Activated CD4-positive, alpha-beta T cell treated with anti-CD3 and anti-CD28 coated beads, Interleukin-2, amount 10 ng/mL, durations not matched to agents 24 days and 14 days (primary cell): ENCODE results near the gene BNC2. TPM values are rescaled to one million over a fixed set of nuclear protein-coding genes. Genes with fewer than 3 reads are reported as not detected.
A peak's percentile ranks its signal among the peaks of the same experiment; 100 is the strongest.

ENCODE experiments used
- DNase-seq: peaks from one replicate; pipeline ENCODE4 v3.0.0; 2022
- H3K27ac Mint-ChIP-seq: one replicate; pipeline ENCODE4 v1.8.0; 2022; ENCODE audit warnings: mild to moderate bottlenecking, mixed read lengths
- H3K27me3 Mint-ChIP-seq: one replicate; pipeline ENCODE4 v1.8.0; 2022; ENCODE audit warnings: mixed read lengths
- H3K36me3 Mint-ChIP-seq: one replicate; pipeline ENCODE4 v1.8.0; 2022; ENCODE audit warnings: low read depth, mild to moderate bottlenecking, mixed read lengths
- H3K4me1 Mint-ChIP-seq: one replicate; pipeline ENCODE4 v1.8.0; 2021; ENCODE audit warnings: mixed read lengths
- H3K4me3 Mint-ChIP-seq: one replicate; pipeline ENCODE4 v1.8.0; 2022; ENCODE audit warnings: mild to moderate bottlenecking, moderate library complexity, mixed read lengths
- H3K9me3 Mint-ChIP-seq: one replicate; pipeline ENCODE4 v1.8.0; 2021; ENCODE audit warnings: mixed read lengths
- intact Hi-C: fragments of 100-400 bp; cut with micrococcal nuclease; formaldehyde crosslinking; loops from one replicate; pipeline ENCODE4 v1.15.1; 2023
- total RNA-seq: library from RNA; stranded (reverse); gene quantifications from 2 replicates; pipeline ENCODE4 v1.2.3, GENCODE V29; 2022

Gene BNC2
- total RNA-seq, 1 donor from 2014 or later = not detected

- H3K4me1 Mint-ChIP-seq = no peaks in the 10 kb centered on the region
- no peak overlapping the region for H3K4me3 Mint-ChIP-seq
- no peak overlapping the region for H3K27ac Mint-ChIP-seq
- no peak for DNase-seq
- H3K36me3 Mint-ChIP-seq = no peaks in the 10 kb centered on the region
- H3K9me3 Mint-ChIP-seq = no peaks in the 10 kb centered on the region
- intact Hi-C loops = no loop called here
- no peaks in the 10 kb centered on the region for H3K27me3 Mint-ChIP-seq
Observed at GRCh38 chr9:16743375-16743774, 127.1 kb downstream of the BNC2 start.

- Mint-ChIP-seq H3K27me3 (no peaks in the 10 kb centered on the region), H3K4me1 (no peaks in the 10 kb centered on the region), H3K4me3 (no peak overlapping the region), H3K36me3 (no peaks in the 10 kb centered on the region), H3K27ac (no peak overlapping the region), H3K9me3 (no peaks in the 10 kb centered on the region)
- DNase-seq = no peak
- intact Hi-C loops = no loop called here
Observed at GRCh38 chr9:16735001-16735400, 135.5 kb downstream of the BNC2 start.

DNA sequence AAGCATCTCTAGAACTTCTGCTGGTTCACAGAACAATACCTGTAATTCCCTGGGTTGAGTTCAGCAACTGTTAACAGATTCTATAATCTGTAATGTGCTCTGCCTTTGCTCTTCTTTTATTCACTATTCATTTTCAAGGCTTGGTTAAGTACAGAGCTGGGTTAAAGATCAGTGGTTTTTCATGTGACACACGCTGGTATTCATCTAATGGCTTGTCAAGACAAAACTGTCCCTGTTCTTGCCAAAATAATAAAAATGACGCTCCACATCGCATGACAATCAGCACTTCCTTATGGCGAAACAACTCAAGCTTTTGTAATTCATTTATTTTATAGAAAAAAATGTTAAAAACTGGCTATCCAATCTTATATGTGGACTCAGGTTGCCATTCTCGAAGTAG, 137.9 kb downstream of the BNC2 start:
- DNase-seq = no peak
- no peaks in the 10 kb centered on the region for H3K36me3 Mint-ChIP-seq
- no peak overlapping the region for H3K27ac Mint-ChIP-seq
- no peaks in the 10 kb centered on the region for H3K4me1 Mint-ChIP-seq
- H3K27me3 Mint-ChIP-seq = peaks cover 8% of the 10 kb centered on the region
- no peaks in the 10 kb centered on the region for H3K9me3 Mint-ChIP-seq
- intact Hi-C loops = no loop called here
- no peak overlapping the region for H3K4me3 Mint-ChIP-seq

GRCh38 chr9:16730162-16730561, 140.3 kb downstream of the BNC2 start:
- no peak overlapping the region for H3K27ac Mint-ChIP-seq
- H3K4me3 Mint-ChIP-seq = no peak overlapping the region
- H3K9me3 Mint-ChIP-seq = no peaks in the 10 kb centered on the region
- H3K27me3 Mint-ChIP-seq = peaks cover 27% of the 10 kb centered on the region
- DNase-seq = no peak
- intact Hi-C loops = no loop called here
- H3K4me1 Mint-ChIP-seq = no peaks in the 10 kb centered on the region
- H3K36me3 Mint-ChIP-seq = no peaks in the 10 kb centered on the region

GRCh38 chr9:16729651-16730050, 140.8 kb downstream of the BNC2 start:
- H3K36me3 Mint-ChIP-seq = no peaks in the 10 kb centered on the region
- DNase-seq = no peak
- no peaks in the 10 kb centered on the region for H3K9me3 Mint-ChIP-seq
- H3K27me3 Mint-ChIP-seq = peaks cover 27% of the 10 kb centered on the region
- intact Hi-C loops = no loop called here
- no peaks in the 10 kb centered on the region for H3K4me1 Mint-ChIP-seq
- no peak overlapping the region for H3K4me3 Mint-ChIP-seq
- no peak overlapping the region for H3K27ac Mint-ChIP-seq

DNA sequence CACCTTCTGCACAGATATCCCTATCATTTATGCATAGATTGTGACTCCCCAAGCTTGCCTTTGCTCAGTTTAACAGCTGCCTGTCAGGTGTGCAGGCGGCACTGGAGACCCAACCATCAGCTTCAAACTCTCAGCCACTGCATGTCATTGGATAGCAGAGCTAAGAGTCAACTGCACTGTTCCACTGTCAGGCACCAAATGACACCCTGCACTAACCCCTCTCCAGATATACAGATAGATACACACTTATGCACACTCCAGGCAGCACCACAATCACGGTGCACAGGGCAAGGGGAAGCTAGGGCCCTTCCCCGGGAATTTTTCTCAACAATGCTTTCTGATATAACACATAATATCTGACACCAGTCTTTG, 142.3 kb downstream of the BNC2 start:
- DNase-seq = no peak
- no peaks in the 10 kb centered on the region for H3K36me3 Mint-ChIP-seq
- H3K9me3 Mint-ChIP-seq = no peaks in the 10 kb centered on the region
- no peak overlapping the region for H3K4me3 Mint-ChIP-seq
- H3K27me3 Mint-ChIP-seq = peaks cover 27% of the 10 kb centered on the region
- intact Hi-C loops = no loop called here
- no peak overlapping the region for H3K27ac Mint-ChIP-seq
- no peaks in the 10 kb centered on the region for H3K4me1 Mint-ChIP-seq

DNA sequence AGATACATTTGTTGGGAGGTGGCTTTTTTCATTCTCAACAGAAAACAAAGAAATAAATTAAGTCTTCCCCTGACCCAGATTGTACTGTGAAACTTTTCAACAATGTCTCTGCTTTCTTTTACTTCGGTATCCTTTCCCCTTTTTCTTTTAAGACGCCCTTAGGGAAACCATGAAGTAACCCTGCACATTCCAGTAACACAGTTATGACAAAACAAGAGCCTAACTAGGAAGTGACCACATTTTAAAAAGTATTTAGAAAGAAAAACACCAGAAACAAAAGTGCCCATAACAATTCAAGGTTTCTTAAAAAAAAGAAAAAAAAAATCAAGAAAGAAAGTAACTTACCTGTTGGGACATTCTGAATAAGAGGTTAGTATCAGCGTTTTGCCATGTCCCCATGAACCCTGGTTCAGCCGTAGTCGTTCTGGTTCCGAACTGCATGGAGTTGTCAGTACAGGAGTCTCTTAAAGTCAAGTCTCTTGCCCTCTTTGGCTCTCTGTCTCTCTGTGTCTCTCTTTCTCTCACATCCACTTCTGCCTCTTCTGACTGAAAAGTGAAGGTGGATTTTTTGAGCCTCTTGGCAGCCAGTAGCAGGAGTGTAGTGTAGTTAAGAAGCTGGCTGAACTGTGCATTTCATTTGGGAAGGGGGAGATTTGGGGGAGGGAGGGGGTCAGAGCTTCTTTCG, 142.9 kb downstream of the BNC2 start:
- Mint-ChIP-seq H3K4me3 (no peak overlapping the region), H3K27me3 (peaks cover 27% of the 10 kb centered on the region), H3K9me3 (no peaks in the 10 kb centered on the region), H3K36me3 (no peaks in the 10 kb centered on the region), H3K4me1 (no peaks in the 10 kb centered on the region), H3K27ac (no peak overlapping the region)
- DNase-seq = no peak
- intact Hi-C loops = no loop called here

GRCh38 chr9:16726718-16727451, 143.6 kb downstream of the BNC2 start:
- H3K27me3 Mint-ChIP-seq = peaks cover 27% of the 10 kb centered on the region
- no peaks in the 10 kb centered on the region for H3K4me1 Mint-ChIP-seq
- no peak for DNase-seq
- no peak overlapping the region for H3K4me3 Mint-ChIP-seq
- intact Hi-C loops = no loop called here
- H3K36me3 Mint-ChIP-seq = no peaks in the 10 kb centered on the region
- no peak overlapping the region for H3K27ac Mint-ChIP-seq
- H3K9me3 Mint-ChIP-seq = no peaks in the 10 kb centered on the region

- Mint-ChIP-seq H3K9me3 (no peaks in the 10 kb centered on the region), H3K36me3 (no peaks in the 10 kb centered on the region), H3K4me3 (no peak overlapping the region), H3K27ac (no peak overlapping the region), H3K27me3 (peaks cover 27% of the 10 kb centered on the region), H3K4me1 (no peaks in the 10 kb centered on the region)
- intact Hi-C loops = no loop called here
- DNase-seq = no peak
Observed at GRCh38 chr9:16726029-16726428, 144.4 kb downstream of the BNC2 start.

- Mint-ChIP-seq H3K4me3 (no peak overlapping the region), H3K27ac (no peak overlapping the region), H3K36me3 (no peaks in the 10 kb centered on the region), H3K4me1 (no peaks in the 10 kb centered on the region), H3K9me3 (no peaks in the 10 kb centered on the region), H3K27me3 (peaks cover 27% of the 10 kb centered on the region)
- DNase-seq = no peak
- intact Hi-C loops = no loop called here
Observed at GRCh38 chr9:16725066-16725465, 145.4 kb downstream of the BNC2 start.

GRCh38 chr9:16721972-16722371, 148.5 kb downstream of the BNC2 start:
- Mint-ChIP-seq H3K27me3 (peaks cover 14% of the 10 kb centered on the region), H3K4me3 (no peak overlapping the region), H3K36me3 (no peaks in the 10 kb centered on the region), H3K4me1 (no peaks in the 10 kb centered on the region), H3K27ac (no peak overlapping the region), H3K9me3 (no peaks in the 10 kb centered on the region)
- no peak for DNase-seq
- intact Hi-C loops = no loop called here

GRCh38 chr9:16720386-16720785, 150.1 kb downstream of the BNC2 start:
- H3K9me3 Mint-ChIP-seq = no peaks in the 10 kb centered on the region
- intact Hi-C loops = no loop called here
- H3K27ac Mint-ChIP-seq = no peak overlapping the region
- no peak for DNase-seq
- H3K27me3 Mint-ChIP-seq = peaks cover under 1% of the 10 kb centered on the region
- H3K4me3 Mint-ChIP-seq = no peak overlapping the region
- no peaks in the 10 kb centered on the region for H3K4me1 Mint-ChIP-seq
- H3K36me3 Mint-ChIP-seq = no peaks in the 10 kb centered on the region

- H3K4me3 Mint-ChIP-seq = no peak overlapping the region
- no peaks in the 10 kb centered on the region for H3K9me3 Mint-ChIP-seq
- no peaks in the 10 kb centered on the region for H3K36me3 Mint-ChIP-seq
- H3K27ac Mint-ChIP-seq = peak overlapping the region; percentile 34
- H3K27me3 Mint-ChIP-seq = no peaks in the 10 kb centered on the region
- no peaks in the 10 kb centered on the region for H3K4me1 Mint-ChIP-seq
- intact Hi-C loops = no loop called here
- DNase-seq = no peak
Observed at GRCh38 chr9:16719921-16720320, 150.5 kb downstream of the BNC2 start.

- Mint-ChIP-seq H3K4me1 (no peaks in the 10 kb centered on the region), H3K27ac (no peak overlapping the region), H3K9me3 (no peaks in the 10 kb centered on the region), H3K27me3 (no peaks in the 10 kb centered on the region), H3K36me3 (no peaks in the 10 kb centered on the region), H3K4me3 (no peak overlapping the region)
- intact Hi-C loops = no loop called here
- DNase-seq = no peak
Observed at GRCh38 chr9:16718952-16719351, 151.5 kb downstream of the BNC2 start.

- Mint-ChIP-seq H3K27ac (no peak overlapping the region), H3K36me3 (no peaks in the 10 kb centered on the region), H3K4me3 (no peak overlapping the region), H3K9me3 (no peaks in the 10 kb centered on the region), H3K27me3 (no peaks in the 10 kb centered on the region), H3K4me1 (no peaks in the 10 kb centered on the region)
- intact Hi-C loops = no loop called here
- no peak for DNase-seq
Observed at GRCh38 chr9:16718296-16718695, 152.2 kb downstream of the BNC2 start.
